ENCODE measurements around the gene UBASH3B.

The UBASH3B gene

DNA sequence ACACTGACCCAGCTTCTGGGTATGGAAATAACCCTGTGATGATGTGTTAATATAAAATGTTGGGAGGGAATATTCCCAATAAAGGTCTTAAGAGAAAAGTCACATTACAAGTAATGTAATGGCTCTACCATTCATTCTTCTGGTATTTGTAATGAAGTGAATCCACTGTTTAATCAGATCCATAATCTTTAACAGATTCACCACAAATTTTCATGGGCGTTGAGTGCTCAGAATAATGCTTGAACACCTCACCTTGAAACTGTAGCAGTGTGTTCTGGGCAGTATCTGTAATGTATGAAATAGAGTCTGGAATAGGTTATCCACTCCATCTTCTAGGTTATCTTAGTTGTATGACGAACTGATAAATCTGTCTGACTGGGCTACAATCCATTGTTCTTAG is 156.2 kb downstream of the UBASH3B start:
- no CpG with 5 or more reads among the region's 2 CpGs for WGBS (ENCODE audit: insufficient coverage, insufficient read length)
- Histone ChIP-seq H3K27me3 (ENCODE audit: control insufficient read depth, insufficient read depth, low read length) (no peaks in the 10 kb centered on the region), H3K27ac (ENCODE audit: low read length) (no peak overlapping the region), H3K9me3 (ENCODE audit: control insufficient read depth, insufficient read depth, low read length) (no peaks in the 10 kb centered on the region), H3K4me1 (ENCODE audit: control insufficient read depth, insufficient read depth, low read length) (peaks cover 1% of the 10 kb centered on the region; the same call in 1 of the 2 replicates), H3K4me3 (ENCODE audit: low read length) (no peak overlapping the region), H3K36me3 (ENCODE audit: control insufficient read depth, insufficient read depth, low read length) (no peaks in the 10 kb centered on the region)
- no peak for DNase-seq (ENCODE audit: low read depth, low spot score)

DNA sequence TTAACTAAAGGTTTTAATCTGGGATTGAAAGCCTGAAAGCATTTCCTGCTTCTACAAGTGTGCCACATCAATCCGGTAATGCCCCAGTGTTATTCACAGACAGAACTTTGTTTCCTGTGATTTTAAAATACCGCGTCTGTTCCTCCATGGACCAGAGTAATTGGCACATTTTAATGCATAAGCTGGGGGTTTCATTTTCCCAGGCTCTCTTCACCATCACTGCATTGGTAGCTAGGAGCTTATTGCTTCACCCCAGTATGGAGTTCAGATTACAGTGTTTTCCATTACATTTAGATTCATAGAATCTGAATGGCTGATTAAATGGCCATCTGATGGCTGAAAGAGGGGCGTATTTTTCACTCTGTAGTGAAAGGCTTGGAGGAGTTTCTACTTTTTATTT is 157.1 kb downstream of the UBASH3B start:
- WGBS (ENCODE audit: insufficient coverage, insufficient read length) = no CpG with 5 or more reads among the region's 4 CpGs
- Histone ChIP-seq H3K27me3 (ENCODE audit: control insufficient read depth, insufficient read depth, low read length) (no peaks in the 10 kb centered on the region), H3K9me3 (ENCODE audit: control insufficient read depth, insufficient read depth, low read length) (no peaks in the 10 kb centered on the region), H3K27ac (ENCODE audit: low read length) (no peak overlapping the region), H3K4me3 (ENCODE audit: low read length) (no peak overlapping the region), H3K36me3 (ENCODE audit: control insufficient read depth, insufficient read depth, low read length) (no peaks in the 10 kb centered on the region), H3K4me1 (ENCODE audit: control insufficient read depth, insufficient read depth, low read length) (peaks cover 1% of the 10 kb centered on the region; the same call in 1 of the 2 replicates)
- no peak for DNase-seq (ENCODE audit: low read depth, low spot score)

DNA sequence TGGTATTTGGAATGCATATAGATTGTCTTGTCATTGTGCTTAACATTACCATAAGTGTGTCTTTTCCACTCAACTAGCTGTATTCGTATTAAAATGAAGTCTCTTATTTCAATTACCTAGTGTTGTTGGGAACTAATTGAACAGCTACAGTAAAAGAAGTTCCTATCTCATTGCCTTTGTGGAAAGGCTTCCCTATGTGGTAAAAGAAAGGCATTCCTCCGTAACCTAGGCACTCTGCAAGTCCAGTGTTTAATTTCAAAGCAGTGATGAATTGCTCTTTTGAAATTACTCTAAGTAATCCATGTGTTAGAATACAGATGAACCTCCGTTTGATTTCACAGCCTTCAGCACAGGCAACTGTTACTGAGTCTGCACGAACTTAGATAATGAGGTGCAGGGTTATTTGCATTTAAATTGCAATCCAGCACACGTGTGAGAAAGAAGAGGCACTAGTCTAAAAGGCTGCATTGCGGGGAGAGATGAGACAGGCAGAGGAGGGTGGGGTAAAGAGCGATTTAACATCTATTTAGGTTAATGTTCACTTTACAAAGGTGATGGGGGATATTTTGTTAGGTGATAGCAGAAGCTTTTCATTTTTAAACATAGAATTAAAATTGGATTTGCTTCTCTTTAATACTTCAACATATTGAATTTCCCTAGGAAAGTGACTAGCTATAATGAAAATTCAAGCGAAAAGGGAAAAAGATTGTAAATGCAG is 157.8 kb downstream of the UBASH3B start:
- Histone ChIP-seq H3K36me3 (ENCODE audit: control insufficient read depth, insufficient read depth, low read length) (no peaks in the 10 kb centered on the region), H3K27ac (ENCODE audit: low read length) (no peak overlapping the region)
- 100% methylated on average over 1 of the region's 8 CpGs for WGBS (ENCODE audit: insufficient coverage, insufficient read length)

DNA sequence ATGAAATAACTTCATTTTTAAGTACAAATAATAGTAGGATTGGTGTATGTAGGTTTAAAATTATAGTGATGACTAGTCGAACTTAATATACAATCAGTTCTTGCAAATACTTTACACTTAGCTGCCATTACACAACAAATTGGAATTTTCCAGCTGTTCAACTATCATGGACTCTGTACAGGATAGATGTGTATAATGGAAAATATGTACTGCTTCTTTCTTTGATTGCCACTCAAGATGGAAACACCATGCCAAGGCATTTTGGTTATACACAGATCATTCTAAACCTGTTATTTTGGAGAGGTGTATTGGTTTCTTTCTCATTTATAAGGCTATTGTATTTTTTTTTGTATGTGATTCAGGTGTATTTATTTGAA is 158.4 kb downstream of the UBASH3B start:
- Histone ChIP-seq H3K4me1 (ENCODE audit: control insufficient read depth, insufficient read depth, low read length) (peaks cover 1% of the 10 kb centered on the region; the same call in 1 of the 2 replicates), H3K9me3 (ENCODE audit: control insufficient read depth, insufficient read depth, low read length) (no peaks in the 10 kb centered on the region; the same call in 1 of the 2 replicates), H3K27me3 (ENCODE audit: control insufficient read depth, insufficient read depth, low read length) (no peaks in the 10 kb centered on the region), H3K4me3 (ENCODE audit: low read length) (no peak overlapping the region), H3K27ac (ENCODE audit: low read length) (no peak overlapping the region), H3K36me3 (ENCODE audit: control insufficient read depth, insufficient read depth, low read length) (no peaks in the 10 kb centered on the region)
- no peak for DNase-seq (ENCODE audit: low read depth, low spot score)
- no CpG with 5 or more reads among the region's 1 CpG for WGBS (ENCODE audit: insufficient coverage, insufficient read length)

More for the DNA sequence above, 157.8 kb downstream of the UBASH3B start:
- peaks cover 1% of the 10 kb centered on the region; the same call in 1 of the 2 replicates for H3K4me1 ChIP-seq (ENCODE audit: control insufficient read depth, insufficient read depth, low read length)
- no peaks in the 10 kb centered on the region for H3K9me3 ChIP-seq (ENCODE audit: control insufficient read depth, insufficient read depth, low read length)
- DNase-seq (ENCODE audit: low read depth, low spot score) = no peak
- no peak overlapping the region for H3K4me3 ChIP-seq (ENCODE audit: low read length)
- H3K27me3 ChIP-seq (ENCODE audit: control insufficient read depth, insufficient read depth, low read length) = no peaks in the 10 kb centered on the region

DNA sequence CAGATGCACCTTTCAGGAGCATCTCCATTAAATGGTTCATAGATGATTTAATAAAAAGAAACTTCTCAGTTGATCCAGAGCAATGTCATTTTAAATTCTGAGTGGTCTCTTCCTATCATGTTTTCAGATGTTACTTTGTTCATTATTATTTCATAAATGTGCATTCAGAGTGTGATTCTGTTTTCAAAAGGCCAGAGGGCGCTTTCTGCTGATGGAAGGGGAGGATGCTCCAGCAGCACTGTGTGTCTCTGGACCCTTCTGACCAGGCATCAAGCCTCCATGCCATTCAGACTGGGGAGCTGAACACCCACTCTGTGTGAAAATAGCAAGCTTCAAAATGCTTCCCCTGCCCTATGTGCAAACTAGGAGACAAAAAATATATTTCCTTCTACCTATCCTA is 158.9 kb downstream of the UBASH3B start:
- H3K4me3 ChIP-seq (ENCODE audit: low read length) = no peak overlapping the region
- no peaks in the 10 kb centered on the region for H3K36me3 ChIP-seq (ENCODE audit: control insufficient read depth, insufficient read depth, low read length)
- no peak for DNase-seq (ENCODE audit: low read depth, low spot score)
- H3K27ac ChIP-seq (ENCODE audit: low read length) = no peak overlapping the region
- H3K9me3 ChIP-seq (ENCODE audit: control insufficient read depth, insufficient read depth, low read length) = no peaks in the 10 kb centered on the region; the same call in 1 of the 2 replicates
- no peaks in the 10 kb centered on the region for H3K27me3 ChIP-seq (ENCODE audit: control insufficient read depth, insufficient read depth, low read length)
- peaks cover 1% of the 10 kb centered on the region; the same call in 1 of the 2 replicates for H3K4me1 ChIP-seq (ENCODE audit: control insufficient read depth, insufficient read depth, low read length)
- WGBS (ENCODE audit: insufficient coverage, insufficient read length) = no CpG with 5 or more reads among the region's 1 CpG

DNA sequence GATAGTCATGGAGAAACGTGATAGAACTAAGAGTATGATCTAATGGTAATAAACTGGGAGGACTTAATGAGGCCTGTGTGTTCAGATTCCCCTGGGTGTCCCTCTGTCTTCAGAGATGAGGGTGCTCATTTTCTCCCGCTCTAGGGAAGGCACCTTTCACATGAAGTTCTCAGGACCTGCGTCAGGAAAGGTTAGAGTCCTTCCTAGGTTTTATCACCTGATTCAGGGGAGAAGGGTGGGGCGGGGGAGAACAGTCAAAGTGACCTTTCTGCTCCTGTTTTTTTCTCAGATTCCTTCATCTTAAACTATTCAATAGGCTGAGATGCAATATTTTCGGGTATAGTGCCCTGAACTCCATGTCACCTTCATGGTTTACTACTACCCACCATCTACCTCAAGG is 160.4 kb downstream of the UBASH3B start:
- Histone ChIP-seq H3K4me3 (ENCODE audit: low read length) (no peak overlapping the region), H3K36me3 (ENCODE audit: control insufficient read depth, insufficient read depth, low read length) (no peaks in the 10 kb centered on the region), H3K9me3 (ENCODE audit: control insufficient read depth, insufficient read depth, low read length) (no peaks in the 10 kb centered on the region; the same call in 1 of the 2 replicates), H3K27ac (ENCODE audit: low read length) (no peak overlapping the region), H3K4me1 (ENCODE audit: control insufficient read depth, insufficient read depth, low read length) (peaks cover 1% of the 10 kb centered on the region; the same call in 1 of the 2 replicates), H3K27me3 (ENCODE audit: control insufficient read depth, insufficient read depth, low read length) (no peaks in the 10 kb centered on the region)
- WGBS (ENCODE audit: insufficient coverage, insufficient read length) = no CpG with 5 or more reads among the region's 5 CpGs
- no peak for DNase-seq (ENCODE audit: low read depth, low spot score)

DNA sequence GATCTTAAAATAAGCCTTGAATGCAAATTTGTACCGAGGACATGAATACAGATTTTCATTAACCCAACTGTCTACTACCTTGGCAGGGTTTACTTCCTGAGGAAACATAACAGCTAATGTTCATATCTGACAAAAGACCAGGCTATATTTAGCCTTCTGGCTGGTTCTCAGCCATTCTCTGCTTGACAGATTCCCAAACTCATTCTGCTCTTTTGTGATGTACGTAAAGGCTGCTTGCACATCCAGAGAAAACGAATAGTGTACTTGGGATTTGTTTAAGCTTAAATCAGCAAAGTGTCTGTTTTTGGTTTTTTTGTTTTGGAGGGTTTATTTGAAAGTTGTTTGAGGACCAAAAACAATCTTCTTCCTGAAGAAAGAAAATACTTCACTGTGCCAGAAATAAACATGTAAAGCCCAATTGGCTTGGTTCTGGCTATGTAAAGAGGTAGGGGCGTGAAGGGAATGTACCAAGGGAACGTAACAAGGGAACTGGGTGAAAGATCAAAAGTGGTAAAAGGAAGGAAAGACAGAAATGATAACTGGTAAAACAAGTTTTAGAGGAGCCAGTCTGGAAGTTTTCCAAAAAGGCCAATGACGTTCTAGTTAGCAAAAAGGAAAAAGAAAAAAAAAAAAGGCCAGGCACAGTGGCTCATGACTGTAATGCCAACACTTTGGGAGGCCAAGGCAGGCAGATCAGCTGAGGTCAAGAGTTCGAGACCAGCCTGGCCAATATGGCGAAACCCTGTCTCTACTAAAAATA is 161.4 kb downstream of the UBASH3B start:
- H3K4me3 ChIP-seq (ENCODE audit: low read length) = no peak overlapping the region
- no peak for DNase-seq (ENCODE audit: low read depth, low spot score)
- H3K4me1 ChIP-seq (ENCODE audit: control insufficient read depth, insufficient read depth, low read length) = peaks cover 1% of the 10 kb centered on the region; the same call in 1 of the 2 replicates
- H3K36me3 ChIP-seq (ENCODE audit: control insufficient read depth, insufficient read depth, low read length) = no peaks in the 10 kb centered on the region
- H3K9me3 ChIP-seq (ENCODE audit: control insufficient read depth, insufficient read depth, low read length) = no peaks in the 10 kb centered on the region; the same call in 1 of the 2 replicates
- no peaks in the 10 kb centered on the region for H3K27me3 ChIP-seq (ENCODE audit: control insufficient read depth, insufficient read depth, low read length)
- H3K27ac ChIP-seq (ENCODE audit: low read length) = no peak overlapping the region
- WGBS (ENCODE audit: insufficient coverage, insufficient read length) = no CpG with 5 or more reads among the region's 8 CpGs

GRCh38 chr11:122820158-122820557 is 164.6 kb downstream of the UBASH3B start:
- no peak overlapping the region for H3K4me3 ChIP-seq (ENCODE audit: low read length)
- H3K27me3 ChIP-seq (ENCODE audit: control insufficient read depth, insufficient read depth, low read length) = no peaks in the 10 kb centered on the region
- WGBS (ENCODE audit: insufficient coverage, insufficient read length) = no CpG with 5 or more reads among the region's 2 CpGs
- no peak for DNase-seq (ENCODE audit: low read depth, low spot score)
- H3K9me3 ChIP-seq (ENCODE audit: control insufficient read depth, insufficient read depth, low read length) = no peaks in the 10 kb centered on the region; the same call in 1 of the 2 replicates
- no peaks in the 10 kb centered on the region; the same call in 1 of the 2 replicates for H3K4me1 ChIP-seq (ENCODE audit: control insufficient read depth, insufficient read depth, low read length)
- H3K27ac ChIP-seq (ENCODE audit: low read length) = no peak overlapping the region
- H3K36me3 ChIP-seq (ENCODE audit: control insufficient read depth, insufficient read depth, low read length) = no peaks in the 10 kb centered on the region

GRCh38 chr11:122821169-122821568 is 165.6 kb downstream of the UBASH3B start:
- Histone ChIP-seq H3K27me3 (ENCODE audit: control insufficient read depth, insufficient read depth, low read length) (no peaks in the 10 kb centered on the region), H3K27ac (ENCODE audit: low read length) (no peak overlapping the region), H3K9me3 (ENCODE audit: control insufficient read depth, insufficient read depth, low read length) (no peaks in the 10 kb centered on the region; the same call in 1 of the 2 replicates), H3K4me1 (ENCODE audit: control insufficient read depth, insufficient read depth, low read length) (no peaks in the 10 kb centered on the region; the same call in 1 of the 2 replicates), H3K36me3 (ENCODE audit: control insufficient read depth, insufficient read depth, low read length) (no peaks in the 10 kb centered on the region), H3K4me3 (ENCODE audit: low read length) (no peak overlapping the region)
- DNase-seq (ENCODE audit: low read depth, low spot score) = no peak

GRCh38 chr11:122822241-122822640 is 166.7 kb downstream of the UBASH3B start:
- Histone ChIP-seq H3K27ac (ENCODE audit: low read length) (no peak overlapping the region), H3K4me1 (ENCODE audit: control insufficient read depth, insufficient read depth, low read length) (no peaks in the 10 kb centered on the region; the same call in 1 of the 2 replicates), H3K4me3 (ENCODE audit: low read length) (no peak overlapping the region), H3K9me3 (ENCODE audit: control insufficient read depth, insufficient read depth, low read length) (no peaks in the 10 kb centered on the region; the same call in 1 of the 2 replicates), H3K36me3 (ENCODE audit: control insufficient read depth, insufficient read depth, low read length) (no peaks in the 10 kb centered on the region), H3K27me3 (ENCODE audit: control insufficient read depth, insufficient read depth, low read length) (no peaks in the 10 kb centered on the region)
- DNase-seq (ENCODE audit: low read depth, low spot score) = no peak
- WGBS (ENCODE audit: insufficient coverage, insufficient read length) = no CpG with 5 or more reads among the region's 1 CpG

Measured in iPS DF 6.9 (cell line).